Right lobe of liver (tissue), 6 donors: ENCODE data around the gene TRAF3IP1. TPM values are rescaled to one million over a fixed set of nuclear protein-coding genes. Genes with fewer than 3 reads are reported as not detected.

Experiments
- ATAC-seq, 4 donors: fragments of 200-7000 bp; cut with Tn5 transposase; one replicate each; pipeline ENCODE4 v1.9.1; 2020; ENCODE audit warnings: mild to moderate bottlenecking in 4 of 4, moderate library complexity in 4 of 4
- DNase-seq, 3 donors: peaks; one replicate each; pipeline ENCODE4 v3.0.0-alpha.2; 2020
- H3K27ac ChIP-seq, 3 donors: fragments of 200-600 bp; one replicate each; pipeline ENCODE4 v1.8.0; 2022
- H3K27me3 ChIP-seq, 2 donors: fragments of 200-600 bp; one replicate each; pipeline ENCODE4 v1.8.0; 2022
- H3K36me3 ChIP-seq, 4 donors: fragments of 200-600 bp; sonication (generic) in 1 of 4; one replicate each; pipeline versions ENCODE4 v1.5.1 to v1.8.0; 2017 to 2022; ENCODE audit warnings: control low read depth in 1 of 4
- H3K4me1 ChIP-seq, 4 donors: fragments of 200-600 bp; sonication (generic) in 1 of 4; one replicate each; pipeline versions ENCODE4 v1.5.1 to v1.8.0; 2017 to 2022; ENCODE audit warnings: control low read depth in 1 of 4
- H3K4me3 ChIP-seq, 3 donors: fragments of 200-600 bp; one replicate each; pipeline ENCODE4 v1.8.0; 2022
- H3K9me3 ChIP-seq, 4 donors: fragments of 200-600 bp; sonication (generic) in 1 of 4; one replicate each; pipeline versions ENCODE4 v1.5.1 to v1.8.0; 2017 to 2022; ENCODE audit warnings: control low read depth in 1 of 4
- POLR2A ChIP-seq: fragments of 450-650 bp; IDR thresholded peaks from one replicate; pipeline ENCODE4 v1.6.1; 2017; ENCODE audit warnings: antibody characterized with exemption, mild to moderate bottlenecking
- WGBS: methylation state at CpG from one replicate; pipeline ENCODE4 v1.1.6; 2018; ENCODE audit warnings: low coverage, low lambda C conversion rate; ENCODE audit not compliant: insufficient coverage; ENCODE audit errors: missing lambda C conversion rate; 5-methylcytosine and 5-hydroxymethylcytosine counted together
- intact Hi-C, 2 donors: fragments of 100-400 bp; cut with DNase I; formaldehyde crosslinking; loops; one replicate each; pipeline versions ENCODE4 v1.11.2 to v1.14.1; 2022
- total RNA-seq, 6 experiments: library from RNA; depleted of rRNA in 2 of 6; stranded (reverse); fragments of >200 nt in 2 of 6; fragmentation: NEBNext Ultra II Directional in 3 of 6; extraction: Animal tissue kit (Norgen Biotek cat#: 25700) in 3 of 6; gene quantifications; one replicate each; pipeline versions ENCODE4 v1.1.0 to v1.2.4, GENCODE V29; 2016 to 2023
- TF ChIP-seq, protein P1 (sequence below), 4 donors: fragments of 200-600 bp in 3 of 4; fragments of 450-650 bp in 1 of 4; IDR thresholded peaks; one replicate each; pipeline versions ENCODE4 v1.5.1 to v1.8.0; 2016 to 2022; ENCODE audit warnings: antibody characterized with exemption in 4 of 4, mild to moderate bottlenecking in 2 of 4
- donor health status: DM: no; HTN: yes; CAD: no.
- donor health status: DM: no; HTN: no; CAD: no.
- donor health status: DM: no; HTN: no; CAD: no.
- donor health status: DM: no; HTN: yes; CAD: no.
- donor health status: DM: no; HTN: yes; CAD: no.

The TRAF3IP1 gene
- total RNA-seq, 6 experiments from 2014 or later: 4.6 to 12.0 (median 8.3) TPM

DNA sequence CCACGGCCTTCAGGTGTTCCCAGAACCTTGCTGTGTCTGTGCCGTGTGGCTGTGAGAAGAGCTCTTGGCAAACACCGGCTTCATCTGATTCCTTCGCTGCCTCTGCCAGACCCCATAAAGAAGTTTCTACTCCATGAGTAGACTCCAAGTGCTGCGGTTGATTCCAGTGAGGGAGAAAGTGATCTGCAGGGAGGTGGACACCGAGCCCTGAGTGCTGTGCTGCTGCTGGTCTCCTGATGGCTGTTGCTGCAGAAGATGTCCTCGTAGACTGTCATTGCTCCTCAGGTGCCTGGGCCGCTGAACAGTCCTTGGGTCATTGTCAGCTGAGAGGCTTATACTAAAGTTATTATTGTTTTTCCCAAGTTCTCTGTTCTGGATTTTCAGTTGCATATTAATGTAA, 126.1 kb downstream of the TRAF3IP1 start:
- H3K27ac ChIP-seq: no peak overlapping the region
- no peak for TF ChIP-seq POLR2A
- TF ChIP-seq, protein P1, sequence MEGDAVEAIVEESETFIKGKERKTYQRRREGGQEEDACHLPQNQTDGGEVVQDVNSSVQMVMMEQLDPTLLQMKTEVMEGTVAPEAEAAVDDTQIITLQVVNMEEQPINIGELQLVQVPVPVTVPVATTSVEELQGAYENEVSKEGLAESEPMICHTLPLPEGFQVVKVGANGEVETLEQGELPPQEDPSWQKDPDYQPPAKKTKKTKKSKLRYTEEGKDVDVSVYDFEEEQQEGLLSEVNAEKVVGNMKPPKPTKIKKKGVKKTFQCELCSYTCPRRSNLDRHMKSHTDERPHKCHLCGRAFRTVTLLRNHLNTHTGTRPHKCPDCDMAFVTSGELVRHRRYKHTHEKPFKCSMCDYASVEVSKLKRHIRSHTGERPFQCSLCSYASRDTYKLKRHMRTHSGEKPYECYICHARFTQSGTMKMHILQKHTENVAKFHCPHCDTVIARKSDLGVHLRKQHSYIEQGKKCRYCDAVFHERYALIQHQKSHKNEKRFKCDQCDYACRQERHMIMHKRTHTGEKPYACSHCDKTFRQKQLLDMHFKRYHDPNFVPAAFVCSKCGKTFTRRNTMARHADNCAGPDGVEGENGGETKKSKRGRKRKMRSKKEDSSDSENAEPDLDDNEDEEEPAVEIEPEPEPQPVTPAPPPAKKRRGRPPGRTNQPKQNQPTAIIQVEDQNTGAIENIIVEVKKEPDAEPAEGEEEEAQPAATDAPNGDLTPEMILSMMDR (IDR thresholded peaks at IDR 0.05): no peak
- peaks cover 0 to 40% (median 17%) of the 10 kb centered on the region in 4 donors for H3K4me1 ChIP-seq
- WGBS: 93% methylated on average over 2 of the region's 8 CpGs
- ATAC-seq (no peak), DNase-seq (no peak)
- no peaks in the 10 kb centered on the region for H3K9me3 ChIP-seq
- H3K27me3 ChIP-seq: no peaks in the 10 kb centered on the region
- H3K4me3 ChIP-seq: no peak overlapping the region
- peaks cover 0 to 36% (median 7%) of the 10 kb centered on the region in 4 donors for H3K36me3 ChIP-seq
- intact Hi-C loops: no loop called here

DNA sequence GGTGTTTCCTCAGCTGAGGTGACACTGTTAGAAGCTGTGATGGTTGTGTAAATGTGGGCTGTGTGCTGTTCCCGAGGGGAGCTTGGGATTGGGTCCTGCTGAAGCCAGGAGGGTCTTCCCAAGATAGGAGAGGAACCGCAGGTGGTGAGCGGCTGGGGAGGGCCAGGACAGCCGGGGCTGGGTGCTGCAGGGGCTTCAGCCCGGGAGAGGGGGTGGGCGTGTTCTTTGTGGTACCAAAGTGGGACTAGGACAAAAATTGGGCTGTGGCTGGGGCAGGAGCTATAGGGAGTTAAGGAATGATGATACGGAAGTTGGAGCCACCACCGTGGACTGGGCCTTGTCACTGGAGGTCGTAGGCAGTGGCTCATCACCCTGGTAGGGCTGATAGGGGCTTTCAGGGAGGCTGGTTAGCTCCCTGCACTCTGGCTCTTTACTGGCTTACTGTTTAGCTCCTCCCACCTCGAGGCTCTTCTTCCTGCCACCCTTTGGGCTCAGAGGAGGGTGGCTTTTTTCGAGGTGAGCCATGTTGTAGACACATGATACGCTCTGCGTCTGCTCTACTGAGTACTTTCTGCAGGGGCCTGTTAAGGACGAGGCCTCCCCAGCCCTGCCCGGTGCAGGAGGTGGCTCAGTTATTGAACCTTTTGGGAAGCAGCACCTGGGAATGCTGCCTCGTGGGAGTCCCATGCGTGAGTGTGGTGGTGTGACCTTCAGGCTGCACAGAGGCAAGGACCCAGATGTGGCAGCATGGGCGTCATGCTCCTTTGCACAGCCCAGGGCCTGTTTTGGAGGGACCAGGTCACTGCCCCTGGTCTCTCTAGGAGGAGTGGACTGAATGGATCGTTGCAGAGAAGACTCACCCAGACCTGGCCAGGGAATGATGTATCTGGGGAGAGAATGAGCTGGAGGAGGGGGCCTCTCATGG, 128.0 kb downstream of the TRAF3IP1 start:
- Histone ChIP-seq H3K27ac (peak overlapping the region in 1 of 3 donors; percentile 26), H3K27me3 (no peaks in the 10 kb centered on the region), H3K4me3 (no peak overlapping the region), H3K9me3 (no peaks in the 10 kb centered on the region), H3K4me1 (peaks cover 0 to 23% (median 11%) of the 10 kb centered on the region in 4 donors), H3K36me3 (peaks cover 0 to 39% (median 8%) of the 10 kb centered on the region in 4 donors)
- DNase-seq (no peak), ATAC-seq (no peak)
- intact Hi-C loops: no loop called here
- no peak for TF ChIP-seq POLR2A
- TF ChIP-seq, protein P1 (IDR thresholded peaks at IDR 0.05): no peak
- 92% methylated on average over 14 of the region's 19 CpGs for WGBS

DNA sequence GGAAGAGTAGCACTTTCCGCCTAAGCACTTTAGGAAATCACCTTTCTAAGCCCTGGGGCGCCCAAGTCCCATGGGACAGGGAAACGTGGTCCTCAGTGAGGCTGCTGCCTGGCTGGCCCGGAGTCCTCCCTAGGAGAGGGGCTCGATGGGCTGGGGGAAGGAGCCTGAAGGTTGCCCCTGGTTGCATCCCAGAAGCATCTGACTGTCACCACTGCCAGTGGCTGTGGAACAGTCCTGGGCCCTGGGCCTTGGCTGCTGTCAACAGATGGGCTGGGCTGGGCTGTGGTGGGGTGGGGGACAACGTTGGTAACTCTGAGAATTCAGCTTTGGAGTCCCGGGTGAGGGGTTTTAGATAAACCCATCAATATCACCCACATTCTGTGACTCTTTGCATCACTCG, 128.9 kb downstream of the TRAF3IP1 start:
- intact Hi-C loops: no loop called here
- Histone ChIP-seq H3K4me3 (no peak overlapping the region), H3K27ac (peak overlapping the region in 2 of 3 donors; percentile 26 to 59), H3K36me3 (peaks cover 0 to 37% (median 7%) of the 10 kb centered on the region in 4 donors), H3K4me1 (peaks cover 0 to 23% (median 11%) of the 10 kb centered on the region in 4 donors), H3K27me3 (no peaks in the 10 kb centered on the region), H3K9me3 (no peaks in the 10 kb centered on the region)
- TF ChIP-seq POLR2A: no peak
- TF ChIP-seq, protein P1 (IDR thresholded peaks at IDR 0.05): no peak
- no peak for ATAC-seq
- no peak for DNase-seq
- 74% methylated on average over 4 of the region's 8 CpGs for WGBS

DNA sequence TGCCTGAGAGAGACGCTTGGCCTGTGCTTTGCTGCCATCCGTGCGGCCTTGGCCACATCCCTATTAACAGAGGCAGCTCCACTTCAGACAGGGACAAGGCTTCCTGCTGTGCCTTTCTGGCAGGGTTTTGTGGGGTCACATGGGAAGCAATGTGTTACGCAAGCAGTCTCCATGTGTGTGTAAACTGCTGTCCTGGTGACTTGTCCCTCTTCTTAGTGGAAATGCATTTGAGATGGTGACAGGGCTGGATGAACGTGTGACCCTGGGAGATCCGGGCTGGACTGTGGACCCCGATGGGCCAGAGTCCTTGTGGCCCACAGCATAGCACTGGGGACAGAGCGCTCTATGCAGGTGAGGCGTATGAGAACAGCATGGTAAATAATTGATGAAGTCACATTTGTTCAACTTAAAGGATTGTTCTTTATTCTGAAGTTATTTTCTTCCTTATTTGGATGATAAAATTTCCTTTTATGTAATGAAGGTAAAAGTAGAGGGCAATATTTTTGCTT, 129.6 kb downstream of the TRAF3IP1 start:
- DNase-seq (peak; percentile 70 to 89 (median 86)), ATAC-seq (peak; percentile 92 to 97 (median 95))
- peaks cover 0 to 29% (median 5%) of the 10 kb centered on the region in 4 donors for H3K36me3 ChIP-seq
- no peaks in the 10 kb centered on the region for H3K9me3 ChIP-seq
- WGBS: 14% methylated on average over 6 of the region's 9 CpGs
- TF ChIP-seq POLR2A: peak; percentile 66
- TF ChIP-seq, protein P1 (IDR thresholded peaks at IDR 0.05): no peak
- H3K27me3 ChIP-seq: no peaks in the 10 kb centered on the region
- H3K4me1 ChIP-seq: peaks cover 0 to 21% (median 9%) of the 10 kb centered on the region in 4 donors
- intact Hi-C loops: loop anchor here in 1 of 2 donors (10.0 kb wide), 1 partner anchor 45 kb away; no protein-coding TSS in a partner anchor
- H3K27ac ChIP-seq: peak overlapping the region in 2 of 3 donors; percentile 26 to 59
- no peak overlapping the region for H3K4me3 ChIP-seq
